GM18870 (cell line): ENCODE results near the gene EFCAB7.
"Not testable (repeated sequence)": the region's sequence is repeated elsewhere in the genome, so short reads cannot be mapped to it uniquely, and the experiment has no call there.

ENCODE experiments used
- ATAC-seq: cut with Tn5 transposase; IDR thresholded peaks from one replicate; pipeline ENCODE4 v1.9.1; 2021; ENCODE audit warnings: moderate library complexity; ENCODE audit not compliant: unreplicated experiment

The EFCAB7 gene

GRCh38 chr1:63548877-63549276 is 25.6 kb downstream of the EFCAB7 start:
- no peak for ATAC-seq

GRCh38 chr1:63555480-63555879 is 32.2 kb downstream of the EFCAB7 start:
- ATAC-seq, result no peak

GRCh38 chr1:63557365-63557987 is 34.2 kb downstream of the EFCAB7 start:
- ATAC-seq, result no peak

- no peak for ATAC-seq
Measured at GRCh38 chr1:63559357-63559756, 36.0 kb downstream of the EFCAB7 start.

- ATAC-seq, result no peak
Measured at GRCh38 chr1:63563745-63564144, 40.4 kb downstream of the EFCAB7 start.

- ATAC-seq, result no peak
Measured at GRCh38 chr1:63569068-63569467, 45.7 kb downstream of the EFCAB7 start.

- no peak for ATAC-seq
Measured at GRCh38 chr1:63569640-63570316, 46.5 kb downstream of the EFCAB7 start.

GRCh38 chr1:63572686-63573085 is 49.4 kb downstream of the EFCAB7 start:
- not testable (repeated sequence) for ATAC-seq

- not testable (repeated sequence) for ATAC-seq
Measured at GRCh38 chr1:63574203-63574796, 51.0 kb downstream of the EFCAB7 start.

GRCh38 chr1:63575340-63575826 is 52.1 kb downstream of the EFCAB7 start:
- ATAC-seq, result no peak

GRCh38 chr1:63586326-63586725 is 63.0 kb downstream of the EFCAB7 start:
- not testable (repeated sequence) for ATAC-seq

- ATAC-seq, result no peak
Measured at GRCh38 chr1:63590166-63590560, 66.8 kb downstream of the EFCAB7 start.

GRCh38 chr1:63592536-63593302 is 69.4 kb downstream of the EFCAB7 start:
- ATAC-seq, result peak; percentile 51

GRCh38 chr1:63593303-63593885 is 70.1 kb downstream of the EFCAB7 start, which contains the start of gene PGM1:
TSS of gene PGM1 (plus strand) at chr1:63593411. CDS start at chr1:63593489, 78 bp downstream.
- peak; percentile 64 for ATAC-seq

GRCh38 chr1:63593886-63594605 is 70.7 kb downstream of the EFCAB7 start:
- peak; percentile 34 for ATAC-seq

GRCh38 chr1:63595435-63595834 is 72.1 kb downstream of the EFCAB7 start:
- no peak for ATAC-seq

- ATAC-seq, result no peak
Measured at GRCh38 chr1:63599799-63600198, 76.5 kb downstream of the EFCAB7 start.

- ATAC-seq, result no peak
Measured at GRCh38 chr1:63600248-63600647, 76.9 kb downstream of the EFCAB7 start.

- ATAC-seq, result no peak
Measured at GRCh38 chr1:63601061-63601460, 77.7 kb downstream of the EFCAB7 start.

GRCh38 chr1:63601463-63601862 is 78.1 kb downstream of the EFCAB7 start:
- ATAC-seq, result no peak
